Astrocyte (in vitro differentiated cells and primary cell): ENCODE measurements around the gene CSF2. TPM values are rescaled to one million over a fixed set of nuclear protein-coding genes. Genes with fewer than 3 reads are reported as not detected.

ENCODE experiments used
- DNase-seq: peaks from one replicate; pipeline ENCODE4 v3.0.0-alpha.2; 2010; ENCODE audit warnings: low read depth
- FAIRE-seq: peaks from 2 replicates; lab custom pipeline; 2011; peaks lifted over from hg19 to GRCh38; lab: Jason Lieb, UNC
- H2AFZ ChIP-seq: 2 replicates; pipeline ENCODE4 v1.6.0; 2012; ENCODE audit warnings: low read depth, low read length, inconsistent platforms
- H3K27ac ChIP-seq: 2 replicates; pipeline ENCODE4 v1.5.1; 2011; ENCODE audit warnings: low read depth, low read length, inconsistent platforms
- H3K27me3 ChIP-seq: 2 replicates; pipeline ENCODE4 v1.6.0; 2011; ENCODE audit warnings: low read length, inconsistent platforms; ENCODE audit not compliant: insufficient read depth
- H3K36me3 ChIP-seq: 2 replicates; pipeline ENCODE4 v1.5.1; 2011; ENCODE audit warnings: low read length, inconsistent platforms; ENCODE audit not compliant: insufficient read depth
- H3K4me1 ChIP-seq: 2 replicates; pipeline ENCODE4 v1.5.1; 2011; ENCODE audit warnings: low read length, inconsistent platforms; ENCODE audit not compliant: insufficient read depth
- H3K4me2 ChIP-seq: 2 replicates; pipeline ENCODE4 v1.6.0; 2012; ENCODE audit warnings: low read length, inconsistent platforms
- H3K4me3 ChIP-seq: 2 replicates; pipeline ENCODE4 v1.5.1; 2011; ENCODE audit warnings: low read depth, mild to moderate bottlenecking, low read length, inconsistent platforms; ENCODE audit not compliant: insufficient read depth
- H3K79me2 ChIP-seq: 2 replicates; pipeline ENCODE4 v1.6.0; 2012; ENCODE audit warnings: mild to moderate bottlenecking, low read length, inconsistent platforms; ENCODE audit not compliant: insufficient read depth
- H3K9ac ChIP-seq: 2 replicates; pipeline ENCODE4 v1.6.0; 2012; ENCODE audit warnings: mild to moderate bottlenecking, low read length, inconsistent platforms
- H3K9me3 ChIP-seq: 2 replicates; pipeline ENCODE4 v1.5.1; 2012; ENCODE audit warnings: low read depth, mild to moderate bottlenecking, low read length, inconsistent platforms; ENCODE audit not compliant: insufficient read depth
- H4K20me1 ChIP-seq: 2 replicates; pipeline ENCODE4 v1.6.0; 2012; ENCODE audit warnings: low read length, inconsistent platforms; ENCODE audit not compliant: insufficient read depth
- H3K27ac Mint-ChIP-seq: one replicate; pipeline ENCODE4 v1.8.0; 2021; ENCODE audit warnings: mild to moderate bottlenecking, mixed read lengths; ENCODE audit not compliant: unreplicated experiment
- H3K27me3 Mint-ChIP-seq: one replicate; pipeline ENCODE4 v1.8.0; 2021; ENCODE audit warnings: low read depth, mixed read lengths; ENCODE audit not compliant: unreplicated experiment
- H3K36me3 Mint-ChIP-seq: one replicate; pipeline ENCODE4 v1.8.0; 2021; ENCODE audit warnings: low read depth, mixed read lengths; ENCODE audit not compliant: unreplicated experiment
- H3K4me1 Mint-ChIP-seq: one replicate; pipeline ENCODE4 v1.8.0; 2021; ENCODE audit warnings: low read depth, mixed read lengths; ENCODE audit not compliant: unreplicated experiment
- H3K4me3 Mint-ChIP-seq: one replicate; pipeline ENCODE4 v1.8.0; 2021; ENCODE audit warnings: mild to moderate bottlenecking, moderate library complexity, mixed read lengths; ENCODE audit not compliant: unreplicated experiment
- H3K9me3 Mint-ChIP-seq: one replicate; pipeline ENCODE4 v1.8.0; 2021; ENCODE audit warnings: mild to moderate bottlenecking, mixed read lengths; ENCODE audit not compliant: unreplicated experiment
- EZH2 ChIP-seq: IDR thresholded peaks from 2 replicates; pipeline ENCODE4 v1.6.1; 2012; ENCODE audit warnings: mild to moderate bottlenecking, low read length, inconsistent platforms; ENCODE audit not compliant: insufficient read depth
- total RNA-seq: library from RNA; stranded (reverse); gene quantifications from 2 replicates; pipeline ENCODE4 v1.2.1, GENCODE V29; 2021
- TF ChIP-seq, protein P1 (sequence below): IDR thresholded peaks from 2 replicates; pipeline ENCODE4 v1.5.1; 2011; ENCODE audit warnings: low read depth, mild to moderate bottlenecking, inconsistent platforms, low read length, moderate library complexity; ENCODE audit not compliant: insufficient read depth

The CSF2 gene
- total RNA-seq, 1 donor from 2014 or later: not detected

GRCh38 chr5:132082329-132083023 lies 8.9 kb downstream of the CSF2 start:
- Histone ChIP-seq H3K9ac (no peak overlapping the region), H3K4me2 (no peak overlapping the region), H3K9me3 (no peaks in the 10 kb centered on the region), H3K27me3 (no peaks in the 10 kb centered on the region), H3K4me1 (peaks cover 18% of the 10 kb centered on the region), H2AFZ (no peak overlapping the region), H3K27ac (no peak overlapping the region), H4K20me1 (no peaks in the 10 kb centered on the region), H3K4me3 (no peak overlapping the region), H3K79me2 (no peaks in the 10 kb centered on the region), H3K36me3 (no peaks in the 10 kb centered on the region)
- no peak for TF ChIP-seq EZH2
- TF ChIP-seq, protein P1, sequence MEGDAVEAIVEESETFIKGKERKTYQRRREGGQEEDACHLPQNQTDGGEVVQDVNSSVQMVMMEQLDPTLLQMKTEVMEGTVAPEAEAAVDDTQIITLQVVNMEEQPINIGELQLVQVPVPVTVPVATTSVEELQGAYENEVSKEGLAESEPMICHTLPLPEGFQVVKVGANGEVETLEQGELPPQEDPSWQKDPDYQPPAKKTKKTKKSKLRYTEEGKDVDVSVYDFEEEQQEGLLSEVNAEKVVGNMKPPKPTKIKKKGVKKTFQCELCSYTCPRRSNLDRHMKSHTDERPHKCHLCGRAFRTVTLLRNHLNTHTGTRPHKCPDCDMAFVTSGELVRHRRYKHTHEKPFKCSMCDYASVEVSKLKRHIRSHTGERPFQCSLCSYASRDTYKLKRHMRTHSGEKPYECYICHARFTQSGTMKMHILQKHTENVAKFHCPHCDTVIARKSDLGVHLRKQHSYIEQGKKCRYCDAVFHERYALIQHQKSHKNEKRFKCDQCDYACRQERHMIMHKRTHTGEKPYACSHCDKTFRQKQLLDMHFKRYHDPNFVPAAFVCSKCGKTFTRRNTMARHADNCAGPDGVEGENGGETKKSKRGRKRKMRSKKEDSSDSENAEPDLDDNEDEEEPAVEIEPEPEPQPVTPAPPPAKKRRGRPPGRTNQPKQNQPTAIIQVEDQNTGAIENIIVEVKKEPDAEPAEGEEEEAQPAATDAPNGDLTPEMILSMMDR: no peak
- H3K9me3 Mint-ChIP-seq: no peaks in the 10 kb centered on the region
- H3K4me3 Mint-ChIP-seq: no peak overlapping the region
- no peak overlapping the region for H3K27ac Mint-ChIP-seq
- H3K27me3 Mint-ChIP-seq: peaks cover 24% of the 10 kb centered on the region
- no peak for FAIRE-seq
- peaks cover 11% of the 10 kb centered on the region for H3K4me1 Mint-ChIP-seq
- no peak for DNase-seq
- H3K36me3 Mint-ChIP-seq: peaks cover 6% of the 10 kb centered on the region

DNA sequence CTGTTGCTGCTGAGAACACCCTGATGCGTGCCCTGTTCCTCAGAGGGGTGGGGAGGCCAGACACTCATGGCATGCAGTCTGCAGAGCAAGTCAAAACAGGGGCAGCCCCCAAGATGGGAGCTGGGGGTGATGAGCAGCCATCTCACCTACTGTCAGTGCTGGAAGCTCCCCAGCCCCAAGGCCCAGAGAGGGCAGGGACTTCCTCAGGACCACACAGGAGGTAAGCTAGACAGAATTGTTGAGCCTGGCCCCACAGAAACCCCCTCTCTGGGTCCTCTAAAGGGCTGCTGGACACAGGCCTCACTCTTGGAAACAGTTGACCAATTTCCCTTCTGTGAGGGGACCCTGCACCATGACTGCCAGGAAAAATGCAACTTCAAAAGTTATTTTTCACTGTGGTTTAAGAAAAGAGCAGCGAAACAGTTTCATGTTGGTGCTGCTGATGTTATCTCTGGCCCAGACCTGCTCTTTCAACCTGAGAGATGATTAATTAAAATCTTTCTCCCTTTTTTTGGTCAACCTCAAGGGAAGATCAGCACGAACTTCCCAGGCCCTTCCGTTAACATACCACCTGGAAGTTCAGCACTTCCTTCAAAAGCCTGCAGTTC lies 9.6 kb downstream of the CSF2 start:
- Histone ChIP-seq H3K4me2 (no peak overlapping the region), H2AFZ (no peak overlapping the region), H3K4me1 (peaks cover 18% of the 10 kb centered on the region), H3K79me2 (no peaks in the 10 kb centered on the region), H3K27me3 (no peaks in the 10 kb centered on the region), H3K4me3 (no peak overlapping the region), H3K9me3 (no peaks in the 10 kb centered on the region), H3K27ac (no peak overlapping the region), H3K9ac (no peak overlapping the region), H3K36me3 (no peaks in the 10 kb centered on the region), H4K20me1 (no peaks in the 10 kb centered on the region)
- TF ChIP-seq, protein P1: no peak
- TF ChIP-seq EZH2: no peak
- H3K27me3 Mint-ChIP-seq: peaks cover 20% of the 10 kb centered on the region
- H3K36me3 Mint-ChIP-seq: peaks cover 6% of the 10 kb centered on the region
- FAIRE-seq (no peak), DNase-seq (no peak)
- no peak overlapping the region for H3K4me3 Mint-ChIP-seq
- H3K9me3 Mint-ChIP-seq: no peaks in the 10 kb centered on the region
- H3K4me1 Mint-ChIP-seq: peaks cover 11% of the 10 kb centered on the region
- no peak overlapping the region for H3K27ac Mint-ChIP-seq

- H3K27ac ChIP-seq: peak overlapping the region; percentile 9
- peak overlapping the region; percentile 48 for H3K4me2 ChIP-seq
- no peaks in the 10 kb centered on the region for H3K36me3 ChIP-seq
- DNase-seq (no peak), FAIRE-seq (no peak)
- no peaks in the 10 kb centered on the region for H3K9me3 Mint-ChIP-seq
- no peaks in the 10 kb centered on the region for H3K9me3 ChIP-seq
- H3K27me3 ChIP-seq: no peaks in the 10 kb centered on the region
- no peak overlapping the region for H3K4me3 ChIP-seq
- H3K9ac ChIP-seq: no peak overlapping the region
- no peaks in the 10 kb centered on the region for H3K79me2 ChIP-seq
- peaks cover 14% of the 10 kb centered on the region for H3K4me1 Mint-ChIP-seq
- peaks cover 26% of the 10 kb centered on the region for H3K4me1 ChIP-seq
- H3K36me3 Mint-ChIP-seq: no peaks in the 10 kb centered on the region
- no peak overlapping the region for H3K4me3 Mint-ChIP-seq
- no peaks in the 10 kb centered on the region for H4K20me1 ChIP-seq
- H3K27ac Mint-ChIP-seq: no peak overlapping the region
- H3K27me3 Mint-ChIP-seq: peaks cover 5% of the 10 kb centered on the region
- TF ChIP-seq EZH2: no peak
- TF ChIP-seq, protein P1: no peak
- H2AFZ ChIP-seq: no peak overlapping the region
Measured at GRCh38 chr5:132085686-132086085, 12.1 kb downstream of the CSF2 start.
